HG03196 (cell line): ENCODE results near the gene PXMP4.

Source experiments
- ATAC-seq: cut with Tn5 transposase; IDR thresholded peaks from one replicate; pipeline ENCODE4 v1.9.1; 2021; ENCODE audit not compliant: unreplicated experiment

PXMP4 gene

GRCh38 chr20:33732166-33732970, 12.3 kb upstream of the PXMP4 start:
- peak; percentile 59 for ATAC-seq

- peak; percentile 70 for ATAC-seq
Measured at GRCh38 chr20:33731693-33732165, 11.6 kb upstream of the PXMP4 start, which contains the start of gene ZNF341. TSS of gene ZNF341 (plus strand) at chr20:33731996. CDS start at chr20:33732022, 26 bp downstream.

DNA sequence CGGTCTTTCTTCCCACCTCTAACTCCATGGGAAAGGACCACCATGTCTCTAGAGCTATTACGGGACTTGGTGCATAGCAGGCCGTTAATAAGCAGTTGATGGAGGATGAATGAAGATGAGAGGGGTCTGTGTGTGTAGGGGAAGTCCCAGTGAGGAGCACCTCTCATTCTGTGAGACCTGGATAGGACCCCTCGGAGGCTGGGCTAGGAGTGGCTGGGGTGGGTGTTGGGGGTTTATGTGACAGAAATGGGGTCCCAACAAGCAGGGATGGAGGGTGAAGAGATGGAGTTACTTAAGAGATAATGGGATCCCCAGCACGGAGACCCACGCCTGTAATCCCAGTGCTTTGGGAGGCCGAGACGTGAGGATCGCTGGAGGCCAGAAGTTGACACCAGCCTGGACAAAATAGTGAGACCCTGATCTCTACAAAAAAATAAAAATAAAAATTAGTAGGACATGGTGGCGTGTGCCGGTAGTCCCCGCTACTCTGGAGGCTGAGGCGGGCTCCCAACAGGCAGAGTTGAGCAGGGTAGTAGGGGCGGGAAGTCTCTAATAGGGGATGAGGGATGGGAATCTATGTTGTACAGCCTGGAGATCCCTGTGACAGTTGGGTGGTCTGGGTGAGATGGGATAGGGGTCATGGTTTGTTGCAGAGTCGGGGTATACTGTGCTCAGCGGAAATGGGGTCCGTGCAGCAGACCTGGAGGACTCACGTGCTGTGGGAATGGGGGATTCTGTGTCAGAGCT, 11.0 kb upstream of the PXMP4 start:
- ATAC-seq = no peak

DNA sequence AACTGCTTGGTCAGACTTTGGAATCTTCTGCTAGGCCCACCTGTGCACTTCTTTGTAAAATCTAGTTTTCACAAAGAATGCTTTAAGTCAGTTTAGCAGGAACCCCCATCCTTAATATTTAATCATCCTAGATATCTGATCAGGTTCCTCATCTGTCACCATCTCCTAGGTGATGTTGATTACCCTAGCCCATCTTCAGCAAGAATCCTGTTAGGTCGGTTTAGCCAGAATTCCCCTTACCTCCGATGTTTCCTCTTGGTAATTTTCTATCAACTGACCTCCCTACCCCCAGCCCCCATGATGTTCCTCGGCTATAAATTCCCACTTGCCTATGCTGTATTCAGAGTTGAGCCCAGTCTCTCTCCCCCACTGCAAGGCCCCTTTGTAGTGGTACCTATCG, 9.0 kb upstream of the PXMP4 start:
- no peak for ATAC-seq

DNA sequence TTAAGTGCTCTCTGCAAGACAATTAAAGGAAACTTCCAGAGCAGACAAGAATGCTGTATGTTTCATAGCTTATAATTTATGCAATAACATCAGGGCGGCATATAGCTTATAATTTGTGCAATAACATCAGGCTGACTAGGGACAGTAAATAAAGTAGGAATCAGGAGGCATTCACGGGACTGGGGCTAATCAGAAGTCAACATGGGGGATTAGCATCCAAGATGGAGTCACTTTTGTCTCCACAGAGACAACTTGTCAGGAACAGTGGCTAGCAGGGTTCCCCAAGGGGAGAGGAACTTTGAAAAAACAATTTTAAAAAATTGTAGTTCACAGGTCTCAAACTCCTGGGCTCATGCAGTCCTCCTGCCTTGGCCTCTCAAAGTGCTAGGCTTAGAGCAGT, 8.4 kb upstream of the PXMP4 start:
- no peak for ATAC-seq

DNA sequence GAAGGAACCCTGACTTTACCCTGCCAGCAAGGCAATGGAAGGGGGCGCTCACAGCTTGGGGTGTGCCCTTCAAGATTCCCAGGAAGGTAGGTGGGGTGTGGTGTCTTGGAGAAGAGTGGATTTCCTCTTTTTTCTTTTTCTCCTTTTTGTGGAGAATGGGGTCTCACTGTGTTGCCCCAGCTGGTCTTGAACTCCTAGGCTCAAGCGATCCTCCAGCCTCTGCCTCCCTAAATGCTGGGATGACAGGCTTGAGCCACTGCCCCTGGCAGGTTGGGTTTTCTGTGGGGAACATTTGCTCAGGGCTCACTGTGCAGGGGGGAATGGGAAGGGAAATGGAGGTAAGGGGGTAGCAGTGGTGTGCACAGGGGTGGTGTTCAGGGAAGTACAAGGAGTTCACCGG, 7.7 kb upstream of the PXMP4 start:
- ATAC-seq = no peak

DNA sequence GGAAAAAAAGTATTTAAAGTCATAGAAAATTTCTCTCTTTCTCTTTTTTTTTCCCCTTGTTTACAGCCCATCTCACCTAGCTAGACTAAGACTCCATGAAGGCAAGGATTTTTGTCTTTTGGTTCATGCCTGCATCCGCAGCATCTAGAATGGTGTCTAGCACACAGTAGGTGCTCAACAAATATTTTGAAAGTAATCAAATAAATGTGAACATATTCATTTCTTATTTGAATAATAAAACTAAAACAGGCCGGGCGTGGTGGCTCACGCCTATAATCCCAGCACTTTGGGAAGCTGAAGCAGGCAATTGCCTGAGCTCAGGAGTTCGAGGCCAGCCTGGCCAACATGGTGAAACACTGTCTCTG, 7.0 kb upstream of the PXMP4 start:
- no peak for ATAC-seq

DNA sequence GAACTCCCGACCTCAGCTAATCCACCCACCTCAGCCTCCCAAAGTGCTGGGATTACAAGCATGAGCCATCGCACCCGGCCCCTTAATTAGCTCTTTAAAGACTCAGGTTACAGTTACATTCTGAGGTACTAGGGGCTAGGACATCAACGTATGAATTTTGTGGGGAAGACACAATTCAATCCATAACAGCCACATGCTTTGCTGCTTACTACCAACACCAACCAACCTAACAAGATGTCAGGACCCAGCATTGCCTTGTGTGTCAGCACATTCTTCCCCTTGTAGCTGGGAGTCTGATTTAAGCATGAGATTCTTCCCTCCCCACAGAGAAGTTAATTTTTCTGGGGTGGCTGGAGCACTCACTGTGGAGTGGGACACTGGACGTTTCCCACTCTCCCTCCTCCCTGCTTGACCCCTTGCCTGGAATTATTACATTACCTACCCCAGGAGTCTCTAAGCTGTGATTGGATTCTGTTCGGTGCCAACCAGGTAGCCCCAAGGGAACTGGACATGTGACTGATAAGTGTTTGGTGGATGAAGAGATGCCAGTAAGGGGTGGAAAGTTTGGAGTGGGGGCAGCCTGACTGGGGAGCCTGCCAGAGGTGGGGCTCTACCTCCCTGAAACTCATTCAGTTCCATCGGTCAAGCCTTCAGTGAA, 5.6 kb upstream of the PXMP4 start:
- ATAC-seq = no peak

DNA sequence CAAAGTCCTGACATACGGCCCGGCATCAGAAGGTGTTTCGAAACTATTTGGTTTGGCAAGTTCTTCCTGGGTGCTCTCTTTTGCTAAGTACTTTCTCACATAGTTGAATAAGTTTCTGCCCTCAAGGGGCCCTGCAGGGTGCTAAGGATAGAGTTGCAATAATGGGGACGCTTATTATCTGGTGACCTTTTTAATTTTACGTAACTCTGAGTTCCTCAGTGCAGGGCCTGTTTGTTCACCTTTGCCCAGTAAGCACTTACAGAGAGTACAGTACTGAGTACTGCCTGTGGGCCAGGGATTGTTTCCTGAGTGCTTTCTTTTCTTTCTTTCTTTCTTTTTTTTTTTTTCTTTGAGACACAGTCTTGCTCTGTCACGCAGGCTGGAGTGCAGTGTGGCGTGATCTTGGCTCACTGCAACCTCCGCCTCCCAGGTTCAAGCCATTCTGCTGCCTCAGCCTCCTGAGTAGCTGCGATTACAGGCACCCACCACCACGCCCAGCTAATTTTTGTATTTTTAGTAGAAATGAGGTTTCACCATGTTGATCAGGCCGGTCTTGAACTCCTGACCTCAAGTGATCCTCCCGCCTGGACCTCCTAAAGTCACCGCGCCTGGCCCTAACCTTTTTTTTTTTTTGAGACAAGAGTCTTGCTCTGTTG, 4.5 kb upstream of the PXMP4 start:
- ATAC-seq = no peak

DNA sequence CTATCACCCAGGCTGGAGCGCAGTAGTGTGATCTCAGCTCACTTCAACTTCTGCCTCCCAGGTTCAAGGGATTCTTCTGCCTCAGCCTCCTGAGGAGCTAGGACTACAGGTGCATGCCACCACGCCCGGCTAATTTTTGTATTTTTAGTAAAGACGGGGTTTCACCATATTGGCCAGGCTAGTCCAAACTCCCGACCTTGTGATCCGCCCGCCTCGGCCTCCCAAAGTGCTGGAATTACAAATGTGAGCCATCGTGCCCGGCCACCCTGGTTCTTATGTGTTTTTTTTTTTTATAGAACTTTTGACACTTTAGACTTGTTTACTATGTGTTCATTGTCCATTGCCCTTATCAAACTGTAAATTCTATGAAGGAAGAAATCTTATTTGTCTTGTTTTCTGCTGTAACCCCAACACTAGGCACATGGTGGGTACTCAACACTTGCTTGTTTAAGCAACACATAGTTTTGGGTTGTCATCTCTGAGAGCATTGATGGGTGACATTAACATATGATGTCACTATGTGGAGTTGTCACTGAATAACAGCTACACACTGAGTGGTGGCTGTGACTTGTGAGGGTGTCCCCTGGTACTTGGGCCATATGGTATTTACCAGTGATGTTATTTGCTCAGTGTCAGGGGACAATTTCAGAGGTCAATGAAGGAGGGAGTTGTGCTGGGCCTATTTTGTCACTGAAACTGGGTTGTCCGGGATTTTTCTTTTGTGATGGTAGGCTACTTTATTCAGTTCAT, 1.5 kb upstream of the PXMP4 start:
- no peak for ATAC-seq

GRCh38 chr20:33719277-33719988, 677 bp downstream of the PXMP4 start:
- ATAC-seq = no peak

- ATAC-seq = no peak
Measured at GRCh38 chr20:33716498-33716897, 3.6 kb downstream of the PXMP4 start.

GRCh38 chr20:33713865-33714367, 6.2 kb downstream of the PXMP4 start:
- no peak for ATAC-seq

- no peak for ATAC-seq
Measured at GRCh38 chr20:33711446-33711738, 8.7 kb downstream of the PXMP4 start.

- no peak for ATAC-seq
Measured at GRCh38 chr20:33710681-33711445, 9.2 kb downstream of the PXMP4 start.

GRCh38 chr20:33709905-33710541, 10.1 kb downstream of the PXMP4 start:
- ATAC-seq = no peak

DNA sequence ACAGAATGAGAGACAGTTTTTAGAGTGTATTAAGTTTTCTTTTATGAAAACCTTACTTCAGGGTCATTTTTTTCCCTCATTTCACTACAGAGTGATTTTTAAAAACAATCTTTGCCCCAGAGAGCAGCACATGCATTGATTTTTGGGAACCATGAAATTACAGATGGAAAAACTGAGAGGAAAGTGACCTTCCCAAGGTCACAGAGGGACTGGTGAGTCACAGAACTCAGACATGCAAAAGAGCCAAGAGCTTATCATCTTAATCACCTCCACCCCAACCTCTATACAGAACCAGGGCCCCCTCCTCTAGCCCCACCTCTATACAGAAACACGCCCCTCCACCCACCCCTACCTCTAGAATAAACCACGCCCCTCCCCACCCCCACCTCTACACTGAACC, 10.7 kb downstream of the PXMP4 start:
- no peak for ATAC-seq

DNA sequence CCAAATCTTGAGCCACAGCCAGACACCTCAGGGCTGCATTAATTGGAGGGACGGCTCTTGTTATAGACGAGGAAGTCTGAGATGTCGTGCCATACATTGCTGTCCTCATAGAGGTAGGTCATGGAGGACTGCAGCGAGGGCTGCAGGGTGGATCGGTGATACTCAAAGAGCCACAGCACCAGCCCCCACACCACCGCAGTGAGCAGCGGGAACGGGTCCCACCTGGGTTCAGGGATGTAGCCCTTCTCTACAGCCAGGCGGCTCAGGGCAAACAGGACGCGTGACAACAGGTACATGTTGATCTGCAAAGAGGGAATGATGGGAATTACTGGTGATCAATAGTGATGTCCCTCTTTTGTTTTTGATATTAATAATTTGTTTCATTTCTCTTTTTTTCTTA, 12.4 kb downstream of the PXMP4 start:
- ATAC-seq = no peak
